HL-60/S4 (cell line): ENCODE results near the gene GLRX.
"Not testable (repeated sequence)": the region's sequence is repeated elsewhere in the genome, so short reads cannot be mapped to it uniquely, and the experiment has no call there.

Experiments
- in situ Hi-C: fragments of 300-500 bp; cut with MboI; formaldehyde crosslinking; loops from 2 replicates; pipeline ENCODE4 v1.14.3; 2022; ENCODE audit warnings: low sequenced_read_pairs

Gene GLRX

DNA sequence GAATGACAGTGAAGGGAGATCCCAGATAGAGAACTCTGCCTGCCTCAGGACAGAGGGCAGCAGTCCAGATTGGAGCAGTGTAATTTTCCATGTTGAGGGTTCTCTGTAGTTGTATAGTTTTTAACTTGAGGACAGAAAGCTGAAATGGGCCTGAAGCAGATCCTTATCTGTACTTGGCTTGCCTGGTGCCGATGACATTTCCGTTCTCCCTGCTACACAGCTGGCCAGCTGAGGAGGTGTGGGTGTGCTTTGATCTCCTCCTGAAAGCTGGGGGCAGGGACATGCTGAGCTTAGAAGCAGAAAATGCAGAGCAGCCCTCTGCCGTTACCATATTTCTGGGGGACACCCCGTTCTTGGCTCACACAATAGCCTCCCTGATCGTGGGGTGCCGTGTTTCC lies 10.5 kb downstream of the GLRX start:
- in situ Hi-C loops: no loop called here

DNA sequence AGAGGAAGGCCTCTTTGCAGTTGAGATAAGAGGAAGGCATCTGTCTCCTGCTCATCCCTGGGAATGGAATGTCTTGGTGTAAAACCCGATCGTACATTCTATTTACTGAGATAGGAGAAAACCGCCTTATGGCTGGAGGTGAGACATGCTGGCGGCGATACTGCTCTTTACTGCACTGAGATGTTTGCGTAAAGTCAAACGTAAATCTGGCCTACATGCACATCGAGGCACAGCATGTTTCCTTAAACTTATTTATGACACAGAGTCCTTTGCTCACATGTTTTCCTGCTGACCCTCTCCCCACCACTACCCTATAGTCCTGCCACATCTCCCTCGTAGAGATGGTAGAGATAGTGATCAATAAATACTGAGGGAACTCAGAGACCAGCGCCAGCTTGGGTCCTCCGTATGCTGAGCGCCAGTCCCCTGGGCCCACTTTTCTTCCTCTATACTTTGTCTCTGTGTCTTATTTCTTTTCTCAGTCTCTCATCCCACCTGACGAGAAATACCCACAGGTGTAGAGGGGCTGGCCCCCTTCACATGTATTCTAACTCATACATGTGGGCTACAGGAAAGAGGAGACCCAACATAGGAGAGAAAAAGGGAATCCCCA lies 11.0 kb downstream of the GLRX start:
- in situ Hi-C loops: not testable (repeated sequence)

DNA sequence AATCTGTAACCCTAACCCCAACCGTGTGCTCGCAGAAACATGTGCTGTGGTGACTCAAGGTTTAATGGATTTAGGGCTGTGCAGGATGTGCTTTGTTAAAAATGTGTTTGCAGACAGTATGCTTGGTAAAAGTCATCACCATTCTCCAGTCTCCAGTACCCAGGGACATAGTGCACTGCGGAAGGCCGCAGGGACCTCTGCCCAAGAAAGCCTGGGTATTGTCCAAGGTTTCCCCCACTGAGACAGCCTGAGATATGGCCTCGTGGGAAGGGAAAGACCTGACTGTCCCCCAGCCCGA lies 11.5 kb downstream of the GLRX start:
- in situ Hi-C loops: not testable (repeated sequence)

- in situ Hi-C loops: no loop called here
Observed at GRCh38 chr5:95810305-95811125, 12.0 kb downstream of the GLRX start.

DNA sequence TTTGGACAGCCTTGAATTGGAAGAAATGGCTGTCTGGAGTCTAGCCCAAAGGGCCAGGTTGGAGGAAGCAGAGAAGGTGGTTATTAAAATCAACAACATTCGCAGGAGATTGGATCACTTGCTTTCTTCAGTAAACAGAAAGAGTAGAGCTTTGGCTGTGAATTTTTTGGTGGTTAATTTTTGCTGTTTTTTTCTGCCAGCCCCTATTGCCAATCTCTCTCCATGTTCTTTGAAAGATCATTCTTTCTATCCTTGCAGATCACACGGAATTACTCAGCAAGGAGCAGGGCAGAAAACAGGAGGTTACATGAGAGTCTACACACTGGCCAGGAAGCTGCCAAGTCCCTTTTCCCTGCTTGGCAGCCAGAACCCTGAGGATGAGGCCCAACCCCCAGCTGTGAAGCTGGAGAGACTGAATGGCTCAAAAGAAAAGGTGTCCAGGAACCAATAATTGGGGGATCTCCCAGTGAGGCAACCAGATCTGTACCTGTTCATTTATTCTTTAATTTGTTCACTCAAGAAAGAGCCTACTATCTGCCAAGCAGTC lies 13.0 kb downstream of the GLRX start:
- in situ Hi-C loops: no loop called here

DNA sequence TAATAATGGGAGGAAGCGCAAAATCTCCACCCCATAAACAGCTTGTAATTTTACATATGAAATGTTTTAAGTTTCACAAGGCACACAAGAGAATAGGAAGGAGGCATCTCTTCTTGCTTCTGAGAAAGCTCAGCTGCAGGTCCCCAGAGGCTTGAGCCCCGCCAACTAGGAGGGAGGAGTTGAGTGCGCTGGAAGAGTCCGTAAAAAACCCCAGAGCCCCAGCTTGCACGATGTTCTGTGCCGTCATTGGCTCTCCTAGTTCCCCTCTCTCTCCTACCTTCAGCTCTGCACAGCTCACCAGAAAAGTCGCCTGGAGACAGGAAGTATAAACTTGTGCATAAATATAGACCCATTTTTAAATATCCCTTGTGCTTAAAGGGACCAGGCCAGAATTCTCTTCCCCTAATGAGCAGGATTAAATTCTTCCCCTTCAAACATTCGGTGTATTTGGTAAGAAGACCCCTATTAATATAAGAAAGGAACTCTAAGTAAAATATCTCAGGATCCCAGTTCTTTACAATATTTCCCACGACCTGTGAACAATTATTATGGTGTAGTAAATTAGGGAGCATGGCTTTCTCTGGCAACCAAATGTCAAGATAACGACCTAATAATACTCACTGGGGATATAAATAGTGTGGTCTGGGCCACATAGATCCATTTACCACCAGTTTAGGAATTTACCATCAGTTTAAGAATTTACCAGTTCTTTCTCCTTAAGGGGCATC lies 13.7 kb downstream of the GLRX start:
- in situ Hi-C loops: no loop called here

DNA sequence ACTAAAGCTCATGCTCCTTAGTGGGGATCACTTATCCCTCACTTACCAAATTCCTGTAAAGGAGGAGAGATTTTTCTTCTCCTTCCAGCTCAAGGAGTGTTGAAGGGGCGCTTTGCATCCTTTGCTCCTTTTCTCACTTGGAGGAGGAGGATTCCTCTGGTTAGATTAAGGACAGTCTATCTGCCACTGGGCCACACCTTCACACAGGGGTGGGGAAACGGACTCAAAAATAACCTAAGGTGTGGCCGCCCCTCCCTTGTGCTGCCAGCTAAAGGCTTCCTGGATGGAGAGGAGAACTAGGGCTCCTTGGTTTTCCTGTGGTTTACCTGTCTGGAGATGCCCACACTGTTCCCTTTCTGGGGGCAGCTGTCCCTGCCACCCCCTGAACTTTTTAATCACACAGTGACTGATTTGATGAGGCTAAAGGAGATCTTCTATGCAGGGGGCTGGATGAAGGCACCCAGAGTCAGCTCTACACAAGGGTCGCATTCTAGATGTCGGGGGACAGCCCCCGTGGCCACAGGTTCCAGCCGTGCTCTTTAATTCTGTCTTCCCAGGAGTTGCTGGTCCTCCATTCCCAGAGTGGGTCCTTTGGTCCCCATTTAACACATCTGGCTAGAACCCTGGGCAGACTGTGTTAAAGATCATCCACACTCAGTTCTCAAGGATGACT lies 14.4 kb downstream of the GLRX start:
- in situ Hi-C loops: no loop called here

DNA sequence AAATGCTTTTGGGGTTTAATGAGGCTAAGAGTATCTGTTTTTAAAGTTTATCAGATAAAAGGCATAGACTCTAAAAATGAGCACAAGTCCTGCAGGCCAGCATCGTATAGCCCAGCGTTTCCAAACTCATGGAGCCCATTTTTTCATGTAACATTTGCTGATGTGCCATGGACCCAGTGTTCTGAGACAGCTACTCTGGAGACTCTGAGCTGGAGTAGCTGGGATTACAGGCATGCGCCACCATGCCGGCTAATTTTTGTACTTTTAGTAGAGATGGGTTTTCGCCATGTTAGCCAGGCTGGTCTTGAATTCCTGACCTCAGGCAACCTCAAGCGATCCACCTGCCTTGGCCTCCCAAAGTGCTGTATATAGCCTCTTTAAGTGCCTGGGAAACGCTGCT lies 15.8 kb downstream of the GLRX start:
- in situ Hi-C loops: no loop called here

- in situ Hi-C loops: no loop called here
Observed at GRCh38 chr5:95804736-95805539, 17.6 kb downstream of the GLRX start.

DNA sequence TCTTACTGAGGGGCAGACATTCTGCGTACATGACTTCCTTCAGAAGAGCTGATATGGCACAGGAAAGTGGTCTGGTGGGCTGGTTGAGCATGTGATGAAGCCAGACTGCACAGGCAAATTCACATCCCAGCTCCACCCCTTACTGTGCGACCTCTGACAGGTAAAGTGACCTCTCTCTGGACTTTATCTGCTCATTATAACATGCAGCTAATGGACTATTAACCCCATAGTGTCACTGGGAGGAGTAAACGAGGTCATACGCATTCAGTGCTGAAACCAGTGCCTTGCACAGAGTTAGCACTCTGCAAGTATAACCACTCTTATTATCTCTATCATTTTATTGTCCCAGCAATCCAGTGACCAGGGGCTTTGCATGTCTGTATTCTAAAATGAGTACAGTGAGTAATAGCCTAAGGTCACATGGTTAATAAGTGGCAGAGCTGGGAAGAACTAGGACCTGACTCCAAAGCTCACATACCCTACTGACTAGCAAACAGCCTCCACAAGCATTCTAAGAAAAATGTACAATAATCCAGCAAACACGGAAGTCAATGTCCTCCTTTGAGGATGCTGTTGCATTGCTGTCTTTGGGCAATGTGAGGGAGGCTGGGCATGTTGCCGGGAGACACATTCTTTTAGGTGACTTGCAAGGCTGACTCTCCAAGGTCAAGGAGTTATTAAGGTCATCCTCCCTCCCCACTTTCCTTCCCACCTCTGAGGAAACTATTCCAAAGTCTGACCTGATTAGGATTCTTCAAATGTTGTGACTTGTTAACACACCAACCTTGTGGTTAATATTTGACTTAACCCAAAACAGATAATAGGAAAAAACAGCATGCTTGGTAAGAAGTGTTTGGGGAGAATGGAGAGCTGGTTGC lies 19.0 kb downstream of the GLRX start:
- in situ Hi-C loops: no loop called here

DNA sequence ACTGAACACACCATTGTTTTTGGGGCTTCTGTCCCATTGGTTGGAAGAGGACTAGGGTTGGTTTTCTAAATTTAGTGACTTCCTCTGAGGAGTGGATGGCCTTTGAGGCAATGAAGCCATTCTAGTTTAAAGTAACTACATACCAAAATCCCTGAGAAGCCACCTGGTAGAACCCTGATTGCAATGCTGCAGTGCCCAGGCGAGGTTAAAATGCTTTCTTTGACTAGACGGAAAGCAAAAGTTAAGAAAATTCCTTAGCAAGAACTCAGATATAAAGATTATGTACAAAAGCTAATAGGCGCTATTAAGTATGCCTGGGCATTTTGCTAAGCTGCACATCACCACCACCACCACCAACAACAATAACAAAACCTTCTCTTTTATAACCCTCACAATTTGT lies 20.6 kb downstream of the GLRX start:
- in situ Hi-C loops: no loop called here

- in situ Hi-C loops: no loop called here
Observed at GRCh38 chr5:95801532-95801931, 21.0 kb downstream of the GLRX start.

DNA sequence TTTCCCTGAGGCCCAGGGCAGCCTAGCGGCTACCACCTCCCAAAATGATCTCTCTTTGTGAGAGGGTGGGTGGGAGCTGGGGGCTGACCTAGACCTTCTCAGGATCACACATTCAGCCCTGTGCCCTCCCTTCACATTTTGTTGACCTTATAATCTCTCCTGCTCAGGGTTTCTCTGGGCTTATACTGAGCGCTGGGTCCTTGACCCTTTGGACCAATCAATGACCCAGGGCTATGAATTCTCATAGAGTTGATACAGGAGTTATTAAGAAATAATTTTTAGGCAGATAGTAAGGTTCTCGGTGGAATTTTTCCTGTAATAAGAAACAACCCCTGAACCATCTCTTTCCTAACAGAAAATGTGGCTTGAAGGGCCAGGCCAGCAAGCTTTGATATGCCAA lies 22.0 kb downstream of the GLRX start:
- in situ Hi-C loops: no loop called here

DNA sequence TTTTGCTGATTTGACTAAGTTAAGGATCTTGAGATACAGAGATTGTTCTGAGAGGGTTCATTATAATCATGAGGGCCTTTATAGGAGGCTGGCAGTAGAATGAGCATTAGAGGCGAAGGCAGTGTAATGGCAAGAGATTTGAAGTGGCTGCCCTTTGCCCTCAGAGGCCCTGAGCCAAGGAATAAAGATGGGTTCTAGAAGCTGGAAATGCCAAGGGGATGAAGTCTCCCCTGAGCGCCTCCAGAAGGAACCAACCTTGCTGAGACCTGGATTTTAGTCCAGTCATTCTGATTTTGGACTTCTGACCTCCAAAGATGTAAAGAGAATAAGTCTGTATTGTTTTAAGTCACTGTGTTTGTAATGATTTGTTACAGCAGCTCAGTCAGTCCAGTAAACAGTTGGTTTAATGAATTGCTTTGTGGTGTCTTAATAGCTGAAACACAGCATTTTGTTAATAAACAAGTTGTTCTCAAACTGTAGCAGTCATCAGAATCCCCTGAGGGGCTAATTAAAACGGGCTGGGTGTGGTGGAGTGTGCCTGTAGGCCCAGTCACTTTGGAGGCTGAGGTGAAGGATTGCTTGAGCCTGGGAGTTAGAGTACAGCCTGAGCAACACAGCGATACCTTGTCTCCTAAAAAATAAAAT lies 23.2 kb downstream of the GLRX start:
- in situ Hi-C loops: no loop called here

DNA sequence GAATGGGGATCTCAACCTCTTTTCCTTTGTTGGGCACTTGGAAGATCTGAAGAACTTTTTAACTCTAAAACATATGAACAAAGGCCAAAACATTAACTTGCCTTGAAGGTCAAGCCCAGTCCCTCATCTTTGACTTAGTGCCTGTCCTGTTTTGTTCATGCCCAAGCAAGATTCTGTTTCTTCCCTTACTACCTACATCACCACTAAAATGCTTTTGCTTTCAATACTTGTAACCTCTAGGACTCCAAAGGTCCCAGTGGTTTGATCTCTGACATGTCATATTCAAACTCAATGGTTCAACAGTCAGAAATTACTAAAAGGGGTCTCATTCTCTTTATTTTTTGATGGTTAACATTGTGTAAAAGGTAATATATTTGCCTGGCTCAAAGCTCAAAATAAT lies 24.0 kb downstream of the GLRX start:
- in situ Hi-C loops: no loop called here

- in situ Hi-C loops: no loop called here
Observed at GRCh38 chr5:95798048-95798447, 24.5 kb downstream of the GLRX start.

- in situ Hi-C loops: no loop called here
Observed at GRCh38 chr5:95797301-95797700, 25.2 kb downstream of the GLRX start.

DNA sequence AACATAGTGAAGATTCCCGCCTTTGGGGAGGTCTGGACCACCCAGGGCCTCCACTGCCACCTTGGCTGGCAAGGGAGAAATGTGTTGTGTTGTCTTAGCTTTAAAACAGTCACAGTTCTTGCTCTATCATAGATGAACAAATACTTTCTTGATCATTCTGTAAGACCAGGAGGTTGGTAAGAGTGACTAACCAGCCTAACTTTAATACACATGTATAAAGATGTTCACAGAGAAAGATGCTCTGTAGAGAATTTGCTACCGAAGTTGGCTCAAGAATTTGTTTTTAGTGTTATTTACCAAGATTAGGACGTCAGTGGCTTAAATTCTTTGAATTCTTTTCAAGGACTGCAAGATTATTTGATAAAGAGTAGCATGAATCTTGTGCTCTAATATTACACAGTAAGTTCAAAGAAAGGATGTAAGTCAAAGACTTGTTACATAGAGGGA lies 28.4 kb downstream of the GLRX start:
- in situ Hi-C loops: no loop called here

GRCh38 chr5:95791751-95792150 lies 30.8 kb downstream of the GLRX start:
- in situ Hi-C loops: no loop called here
